GM18499 (cell line): ENCODE results near the gene ASPN.

Source experiments
- ATAC-seq: cut with Tn5 transposase; IDR thresholded peaks from one replicate; pipeline ENCODE4 v1.9.1; 2021; ENCODE audit warnings: moderate number of reproducible peaks; ENCODE audit not compliant: insufficient read depth, unreplicated experiment

ASPN gene

GRCh38 chr9:92482329-92482728, at the start of gene ASPN:
Gene ASPN (minus strand): TSS chr9:92482506.
- no peak for ATAC-seq

- no peak for ATAC-seq
Observed at GRCh38 chr9:92530893-92531292, 48.6 kb upstream of the ASPN start.

DNA sequence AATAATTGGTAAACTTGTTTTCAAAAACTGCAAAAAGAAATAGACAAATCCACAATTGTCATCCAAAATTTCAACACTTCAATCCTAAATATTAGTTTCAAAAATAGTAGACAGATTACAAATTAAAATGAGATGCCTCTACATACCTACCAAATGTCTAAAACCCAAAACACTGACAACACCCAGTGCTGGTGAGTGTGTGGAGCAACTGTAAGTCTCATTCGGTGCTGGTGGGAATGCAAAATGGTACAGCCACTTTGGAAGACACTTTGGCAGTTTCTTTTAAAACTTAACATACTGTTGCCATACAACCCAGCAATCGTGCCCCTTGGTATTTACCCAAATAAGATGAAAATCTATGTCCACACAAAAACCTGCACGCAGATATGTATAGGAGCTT, 46.8 kb upstream of the ASPN start:
- ATAC-seq: no peak

DNA sequence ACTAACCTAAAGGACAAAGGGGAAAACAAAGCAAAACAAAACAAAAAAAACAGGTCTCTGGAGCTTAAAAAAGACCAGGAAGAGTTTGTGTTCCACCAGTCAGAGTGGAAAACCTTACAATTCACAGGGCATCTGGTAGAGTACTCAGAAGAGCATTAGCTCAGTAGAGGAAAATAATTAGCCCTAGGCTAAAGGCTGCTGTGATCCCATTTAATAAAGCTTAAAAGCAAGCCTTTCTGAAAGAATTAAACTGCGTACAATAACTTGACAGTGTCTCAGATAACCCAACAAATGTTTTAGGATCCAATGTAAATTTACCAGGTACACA, 46.2 kb upstream of the ASPN start:
- ATAC-seq: no peak

- no peak for ATAC-seq
Observed at GRCh38 chr9:92527832-92528521, 45.7 kb upstream of the ASPN start.

DNA sequence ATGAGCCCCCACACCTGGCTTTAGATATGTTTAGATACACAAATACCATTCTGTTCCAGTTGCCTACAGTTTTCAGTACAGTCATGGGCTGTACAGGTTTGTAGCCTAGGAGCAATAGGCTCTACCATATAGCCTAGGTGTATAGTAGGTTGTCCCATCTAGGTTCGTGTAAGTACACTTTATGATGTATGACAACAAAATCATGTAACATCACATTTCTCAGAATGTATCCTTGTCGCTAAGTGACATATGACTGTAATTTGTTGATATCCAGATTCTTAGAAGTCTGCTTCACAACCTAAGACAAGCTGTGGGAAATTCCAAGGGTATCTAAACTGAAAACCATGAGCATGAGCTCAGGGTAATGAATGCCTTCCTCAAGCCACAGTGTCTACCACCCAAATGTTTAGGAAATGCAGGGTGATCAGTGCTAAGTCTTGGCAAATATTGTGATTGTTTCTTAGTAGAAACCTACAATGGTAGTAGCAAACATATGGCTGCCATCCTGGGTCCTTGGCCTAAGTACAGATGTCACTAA, 45.1 kb upstream of the ASPN start:
- ATAC-seq: no peak

GRCh38 chr9:92525306-92525705, 43.0 kb upstream of the ASPN start:
- no peak for ATAC-seq

- no peak for ATAC-seq
Observed at GRCh38 chr9:92524881-92525280, 42.6 kb upstream of the ASPN start.

GRCh38 chr9:92522983-92523970, 41.0 kb upstream of the ASPN start:
- ATAC-seq: no peak

- ATAC-seq: no peak
Observed at GRCh38 chr9:92520837-92521236, 38.5 kb upstream of the ASPN start.

DNA sequence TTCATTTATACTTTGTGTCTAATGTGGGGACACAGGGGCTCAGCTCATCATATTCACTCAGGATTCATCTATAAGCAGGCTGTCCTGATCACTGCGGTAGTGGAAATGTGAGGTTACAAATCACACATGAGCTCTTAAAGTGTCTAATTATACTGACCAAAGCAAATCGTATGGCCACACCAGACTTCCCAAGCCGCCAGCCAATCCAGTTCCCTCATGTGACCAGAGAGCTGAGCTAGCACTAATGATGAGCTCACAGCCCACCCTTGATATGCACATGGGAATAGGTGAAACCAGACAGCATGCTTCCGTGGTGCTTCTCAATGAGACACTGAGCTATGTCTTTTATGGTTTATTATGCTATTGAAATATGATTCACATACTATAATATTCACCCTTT, 35.9 kb upstream of the ASPN start:
- ATAC-seq: no peak

DNA sequence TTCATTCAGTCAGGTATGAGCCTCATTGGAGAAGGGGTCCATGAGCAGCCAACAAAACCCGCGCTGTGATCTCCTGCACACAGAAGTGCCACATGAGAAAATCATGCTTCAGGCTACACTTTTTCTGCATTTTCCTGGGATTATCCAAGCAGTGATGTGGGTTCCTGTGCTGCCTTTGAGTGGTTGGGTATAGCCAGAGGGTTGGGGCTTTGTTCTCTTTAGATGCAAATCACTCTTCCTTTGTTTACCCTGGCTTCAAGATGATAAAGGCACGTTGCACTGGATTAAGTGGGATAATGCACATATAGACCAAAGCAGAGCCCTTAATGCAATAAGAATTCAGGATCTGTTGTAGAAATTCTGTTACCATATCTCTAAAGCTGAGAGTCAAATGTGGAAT, 34.7 kb upstream of the ASPN start:
- ATAC-seq: no peak

GRCh38 chr9:92516521-92516920, 34.2 kb upstream of the ASPN start:
- ATAC-seq: no peak

DNA sequence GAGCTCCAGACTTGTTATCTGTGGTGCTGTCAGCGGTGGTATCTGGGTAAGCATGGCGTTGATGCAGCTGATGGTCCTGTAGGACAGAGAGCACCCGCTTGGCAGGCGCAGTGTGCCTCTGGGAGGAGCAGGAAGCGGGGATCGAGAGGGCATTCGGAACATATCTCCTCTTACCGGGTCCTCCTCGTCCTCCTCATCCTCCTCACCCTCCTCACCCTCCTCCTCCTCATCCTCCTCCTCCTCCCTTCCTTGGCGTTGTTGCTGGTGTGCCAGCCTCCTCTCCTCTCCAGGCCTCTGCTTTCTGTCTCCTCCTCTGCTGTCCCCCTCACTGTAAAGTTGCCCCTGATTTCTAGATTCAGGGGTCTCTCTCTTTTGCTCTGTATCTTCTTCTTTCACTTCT, 32.3 kb upstream of the ASPN start:
- ATAC-seq: no peak

DNA sequence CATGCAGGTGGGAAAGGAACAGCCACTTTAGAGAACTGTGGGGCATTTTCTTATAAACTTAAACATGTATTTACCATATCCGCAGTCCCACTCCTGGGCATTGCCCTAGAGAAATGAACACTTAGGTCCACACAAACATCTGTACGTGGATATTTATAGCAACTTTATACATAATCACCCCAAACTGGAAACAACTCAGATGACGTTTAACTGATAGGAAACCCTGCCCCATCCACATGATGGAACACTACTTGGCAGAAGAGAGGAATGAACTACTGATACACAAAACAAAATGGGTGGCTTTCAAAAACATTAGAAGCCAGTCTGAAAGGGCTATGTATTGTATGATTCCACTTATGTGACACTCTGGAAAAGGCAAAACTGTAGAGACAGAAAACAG, 31.0 kb upstream of the ASPN start:
- no peak for ATAC-seq

DNA sequence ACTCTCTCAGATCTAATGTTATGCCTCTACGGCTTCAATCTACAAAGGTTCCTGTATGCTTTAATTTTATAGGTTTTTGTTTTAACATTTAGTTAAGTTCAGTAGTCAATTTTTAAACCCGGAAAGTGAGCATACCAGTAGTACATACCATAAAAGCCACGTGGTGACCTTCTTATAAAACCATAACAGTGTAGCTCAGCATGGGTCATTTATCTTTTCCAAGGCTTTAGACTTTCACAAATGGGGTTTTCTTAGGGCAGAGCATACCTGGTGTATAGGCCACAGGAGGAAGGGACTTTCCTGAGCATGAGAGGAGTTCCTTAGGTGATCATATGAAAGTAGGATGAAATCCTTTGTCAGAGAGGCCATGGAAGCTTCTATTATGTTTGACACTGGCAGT, 30.3 kb upstream of the ASPN start:
- no peak for ATAC-seq

- no peak for ATAC-seq
Observed at GRCh38 chr9:92510747-92511146, 28.4 kb upstream of the ASPN start.

DNA sequence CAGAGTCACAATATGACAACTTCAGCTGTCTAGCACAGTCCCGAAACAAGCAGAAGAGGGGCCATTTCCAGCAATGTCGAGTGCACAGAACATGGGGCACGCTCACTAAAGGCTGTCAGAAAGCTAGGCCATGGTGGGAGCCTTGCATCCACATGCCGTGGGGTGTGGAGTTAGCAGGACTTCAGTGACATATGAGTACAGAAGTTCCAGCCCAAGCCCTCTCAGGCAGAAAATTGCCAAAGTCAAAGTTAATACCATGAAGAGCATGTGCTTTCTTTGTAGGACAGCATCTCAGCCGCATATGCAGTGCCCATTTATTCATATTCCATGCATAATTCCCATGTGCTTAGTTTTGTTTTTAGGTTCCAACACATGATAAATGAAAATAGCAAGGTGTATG, 26.7 kb upstream of the ASPN start:
- ATAC-seq: no peak

- ATAC-seq: no peak
Observed at GRCh38 chr9:92508018-92508820, 25.9 kb upstream of the ASPN start.

DNA sequence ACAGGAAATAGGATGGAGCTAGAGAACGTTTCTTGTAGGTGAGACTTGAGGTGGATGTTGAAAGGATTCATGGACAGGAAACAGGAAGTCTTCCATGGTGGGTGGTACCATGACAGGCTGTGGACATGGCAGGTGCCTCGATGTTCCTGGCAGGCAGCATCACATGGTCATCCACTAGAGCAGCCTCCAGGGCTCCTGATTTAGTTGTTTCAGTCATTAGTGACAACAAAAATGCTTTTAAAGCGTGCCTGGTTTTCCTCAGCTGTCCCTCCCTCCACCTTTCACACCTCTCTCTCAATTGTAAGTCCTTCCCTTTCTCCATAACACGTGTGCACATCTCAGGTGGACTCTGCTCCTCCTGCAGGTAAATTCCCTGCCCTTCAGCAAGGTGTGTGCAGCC, 25.2 kb upstream of the ASPN start:
- ATAC-seq: no peak

DNA sequence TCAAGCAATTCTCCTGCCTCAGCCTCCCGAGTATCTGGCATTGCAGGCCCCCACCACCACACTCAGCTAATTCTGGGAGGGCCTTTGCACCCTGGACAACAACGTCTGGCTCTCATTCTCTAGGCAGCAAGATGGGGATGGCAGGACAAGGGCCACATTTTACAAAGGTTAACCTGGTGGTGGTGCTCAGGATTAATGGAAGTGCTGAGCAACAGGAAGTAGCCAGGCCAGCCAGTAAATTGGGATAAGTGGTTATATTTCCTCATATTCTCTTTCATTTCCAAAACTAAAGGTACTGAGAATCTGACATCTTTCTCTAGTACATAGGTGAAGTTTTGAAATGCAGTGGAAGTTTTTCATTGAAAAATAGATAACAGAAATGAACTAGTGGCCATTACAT, 24.7 kb upstream of the ASPN start:
- no peak for ATAC-seq
